ENCODE measurements around the gene KCNT2.

- TF ChIP-seq POLR2A (IDR thresholded peaks at IDR 0.05; ENCODE audit: low read depth, low read length) (no peak), TAF1 (IDR thresholded peaks at IDR 0.05; ENCODE audit: low read depth, low read length) (no peak), POLR2AphosphoS5 (IDR thresholded peaks at IDR 0.05; ENCODE audit: low read depth, low read length) (no peak), PAX5 (IDR thresholded peaks at IDR 0.05; ENCODE audit: insufficient read depth, low read length, severe bottlenecking) (no peak), SPI1 (IDR thresholded peaks at IDR 0.05; ENCODE audit: low read depth, low read length) (no peak)
These were observed 13.5 kb downstream of the KCNT2 start for GRCh38 chr1:196594700-196595099.
